ENCODE results near the gene ATG4B. TPM values are rescaled to one million over a fixed set of nuclear protein-coding genes. Genes with fewer than 3 reads are reported as not detected.

ATG4B gene
- polyA plus RNA-seq, 1 donor, result 79.8 TPM

DNA sequence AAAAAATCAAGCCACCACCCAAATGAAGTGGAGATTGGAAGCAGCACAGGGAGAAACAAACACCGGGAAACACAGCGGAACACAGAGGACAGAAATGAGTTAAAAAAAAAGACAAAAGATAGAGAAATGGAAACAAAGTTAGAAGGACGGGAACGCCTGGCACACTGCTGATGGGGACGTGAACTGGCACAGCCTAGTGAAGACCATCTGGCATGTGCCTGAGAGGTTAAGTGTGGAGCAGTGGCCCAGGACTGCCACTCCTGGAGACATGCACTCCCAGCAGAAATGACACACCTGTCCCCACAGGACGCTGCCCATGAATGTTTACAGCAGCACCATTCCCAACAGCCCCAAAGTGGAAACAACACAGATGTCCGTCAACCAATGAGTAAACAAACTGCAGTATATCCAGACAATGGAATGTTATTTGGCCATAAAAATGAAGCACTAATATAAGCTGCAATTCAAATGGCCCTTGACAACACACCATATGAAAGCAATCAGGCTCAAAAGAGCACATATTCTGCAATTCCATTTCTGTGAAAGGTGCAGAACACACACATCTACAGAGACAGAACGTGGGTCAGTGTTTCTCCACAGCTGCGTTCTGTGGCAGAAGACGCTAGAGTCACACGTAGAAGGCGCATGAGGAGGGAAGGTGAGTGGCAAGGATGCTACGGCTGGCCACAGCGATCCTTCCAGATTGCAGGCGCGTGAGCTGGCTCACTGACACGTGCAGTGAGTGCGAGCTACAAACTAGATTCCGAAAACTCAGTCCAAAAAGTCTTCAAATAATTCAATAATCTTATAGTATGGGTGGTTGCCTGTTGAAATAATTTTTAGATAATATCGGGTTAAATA is 25.1 kb upstream of the ATG4B start:
- 88% methylated on average over 3 of the region's 20 CpGs for WGBS (ENCODE audit: insufficient coverage, low lambda C conversion rate)
- no peak overlapping the region for H3K27ac ChIP-seq (ENCODE audit: low read length)

DNA sequence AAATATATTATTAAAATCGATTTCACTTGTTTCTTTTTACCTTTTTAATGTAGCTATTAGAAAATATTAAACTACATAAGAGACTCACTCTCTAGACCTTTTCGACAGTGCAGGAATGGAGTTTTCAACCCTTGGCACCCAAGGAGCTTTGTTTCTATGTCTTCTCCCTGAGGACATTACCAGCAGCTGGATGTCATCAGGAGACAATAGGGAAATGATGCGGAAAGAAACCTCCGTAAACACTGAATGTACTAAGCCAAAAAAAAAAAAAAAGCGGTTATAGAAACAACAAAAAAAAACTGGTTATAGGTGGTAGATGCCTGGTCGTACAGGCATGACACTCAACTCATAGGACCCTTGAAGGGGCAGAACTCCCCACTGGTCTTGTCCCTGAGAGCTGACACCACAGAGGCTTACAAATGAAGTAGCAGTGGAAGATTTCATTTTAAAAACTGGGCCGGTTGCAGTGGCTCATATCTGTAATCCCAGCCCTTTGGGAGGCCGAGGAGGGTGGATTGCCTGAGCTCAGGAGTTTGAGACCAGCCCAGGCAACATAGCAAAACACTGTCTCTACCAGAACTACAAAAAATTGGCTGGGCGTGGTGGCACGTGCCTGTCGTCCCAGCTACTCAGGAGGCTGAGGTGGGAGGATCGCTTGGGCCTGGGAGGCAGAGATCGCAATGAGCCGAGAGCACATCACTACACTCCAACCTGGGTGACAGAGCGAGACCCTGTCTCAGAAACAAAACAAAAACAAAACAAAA is 24.3 kb upstream of the ATG4B start:
- no peak overlapping the region for H3K27ac ChIP-seq (ENCODE audit: low read length)
- peaks cover 8% of the 10 kb centered on the region for H3K4me1 ChIP-seq (ENCODE audit: control insufficient read depth, insufficient read depth, low read length)
- 88% methylated on average over 1 of the region's 15 CpGs for WGBS (ENCODE audit: insufficient coverage, low lambda C conversion rate)

More for the DNA sequence above, 25.1 kb upstream of the ATG4B start:
- H3K4me3 ChIP-seq (ENCODE audit: low read length), result no peak overlapping the region
- peaks cover 8% of the 10 kb centered on the region for H3K4me1 ChIP-seq (ENCODE audit: control insufficient read depth, insufficient read depth, low read length)
- H3K27me3 ChIP-seq (ENCODE audit: control insufficient read depth, insufficient read depth, low read length), result no peaks in the 10 kb centered on the region
- H3K9me3 ChIP-seq (ENCODE audit: control insufficient read depth, low read depth, low read length), result no peaks in the 10 kb centered on the region
- H3K36me3 ChIP-seq (ENCODE audit: control insufficient read depth, insufficient read depth, low read length), result peaks cover 5% of the 10 kb centered on the region
- DNase-seq, result peak in 1 of 2 donors; percentile 8

DNA sequence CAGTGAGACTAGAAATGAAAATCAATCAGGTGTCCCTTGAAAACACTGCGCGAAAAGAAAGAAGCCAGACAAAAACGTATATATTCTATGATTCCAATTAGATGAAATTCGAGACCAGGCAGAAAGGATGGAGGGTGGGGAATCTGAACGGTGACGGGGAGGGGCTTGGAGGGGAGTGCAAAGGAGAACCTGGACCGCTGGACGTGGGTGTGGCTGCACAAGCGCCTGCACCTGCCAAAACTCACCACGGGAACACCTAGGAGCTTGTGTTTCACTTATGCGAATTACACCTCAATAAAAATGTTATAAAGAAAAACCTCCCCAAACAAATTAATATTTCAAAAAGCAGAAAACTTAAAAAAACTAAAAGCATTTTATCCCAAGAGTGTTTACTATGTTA is 22.5 kb upstream of the ATG4B start:
- Histone ChIP-seq H3K4me3 (ENCODE audit: low read length) (no peak overlapping the region), H3K27ac (ENCODE audit: low read length) (no peak overlapping the region), H3K27me3 (ENCODE audit: control insufficient read depth, insufficient read depth, low read length) (no peaks in the 10 kb centered on the region), H3K4me1 (ENCODE audit: control insufficient read depth, insufficient read depth, low read length) (peaks cover 8% of the 10 kb centered on the region), H3K36me3 (ENCODE audit: control insufficient read depth, insufficient read depth, low read length) (peaks cover 10% of the 10 kb centered on the region), H3K9me3 (ENCODE audit: control insufficient read depth, low read depth, low read length) (no peaks in the 10 kb centered on the region)
- no peak for DNase-seq
- 87% methylated on average over 3 of the region's 11 CpGs for WGBS (ENCODE audit: insufficient coverage, low lambda C conversion rate)

More for the DNA sequence above, 24.3 kb upstream of the ATG4B start:
- Histone ChIP-seq H3K4me3 (ENCODE audit: low read length) (no peak overlapping the region), H3K9me3 (ENCODE audit: control insufficient read depth, low read depth, low read length) (no peaks in the 10 kb centered on the region), H3K36me3 (ENCODE audit: control insufficient read depth, insufficient read depth, low read length) (peaks cover 2% of the 10 kb centered on the region), H3K27me3 (ENCODE audit: control insufficient read depth, insufficient read depth, low read length) (no peaks in the 10 kb centered on the region)
- DNase-seq, result no peak

DNA sequence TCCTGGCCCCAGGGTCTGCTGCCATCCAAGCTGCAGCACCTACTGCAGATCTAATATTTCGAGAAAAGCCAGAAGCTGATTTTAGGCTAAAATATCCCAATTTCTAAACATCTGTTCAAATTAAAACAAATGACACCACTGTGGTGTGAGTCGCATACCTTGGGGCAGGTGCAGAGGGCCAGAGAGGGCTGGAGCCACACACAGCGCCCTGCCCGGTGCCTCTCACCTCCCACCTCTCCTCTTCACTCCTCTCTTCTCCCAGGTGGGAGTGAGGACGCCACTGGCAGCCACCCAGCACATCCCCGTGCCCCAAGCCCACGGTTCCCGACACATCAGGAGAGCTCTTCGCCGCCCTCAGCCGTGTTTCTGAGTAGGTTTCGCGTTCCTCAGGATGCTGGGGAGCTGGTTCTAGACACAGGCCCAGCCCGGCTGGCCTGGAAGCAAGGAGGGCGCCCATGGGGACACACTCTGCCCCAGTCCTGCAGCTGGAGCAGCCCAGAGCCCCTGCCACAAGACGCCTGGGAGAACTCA is 21.9 kb upstream of the ATG4B start:
- Histone ChIP-seq H3K9me3 (ENCODE audit: control insufficient read depth, low read depth, low read length) (no peaks in the 10 kb centered on the region), H3K4me3 (ENCODE audit: low read length) (no peak overlapping the region), H3K4me1 (ENCODE audit: control insufficient read depth, insufficient read depth, low read length) (peaks cover 5% of the 10 kb centered on the region), H3K27me3 (ENCODE audit: control insufficient read depth, insufficient read depth, low read length) (no peaks in the 10 kb centered on the region), H3K36me3 (ENCODE audit: control insufficient read depth, insufficient read depth, low read length) (peaks cover 10% of the 10 kb centered on the region), H3K27ac (ENCODE audit: low read length) (no peak overlapping the region)
- no peak for DNase-seq
- no CpG with 5 or more reads among the region's 16 CpGs for WGBS (ENCODE audit: insufficient coverage, low lambda C conversion rate)

DNA sequence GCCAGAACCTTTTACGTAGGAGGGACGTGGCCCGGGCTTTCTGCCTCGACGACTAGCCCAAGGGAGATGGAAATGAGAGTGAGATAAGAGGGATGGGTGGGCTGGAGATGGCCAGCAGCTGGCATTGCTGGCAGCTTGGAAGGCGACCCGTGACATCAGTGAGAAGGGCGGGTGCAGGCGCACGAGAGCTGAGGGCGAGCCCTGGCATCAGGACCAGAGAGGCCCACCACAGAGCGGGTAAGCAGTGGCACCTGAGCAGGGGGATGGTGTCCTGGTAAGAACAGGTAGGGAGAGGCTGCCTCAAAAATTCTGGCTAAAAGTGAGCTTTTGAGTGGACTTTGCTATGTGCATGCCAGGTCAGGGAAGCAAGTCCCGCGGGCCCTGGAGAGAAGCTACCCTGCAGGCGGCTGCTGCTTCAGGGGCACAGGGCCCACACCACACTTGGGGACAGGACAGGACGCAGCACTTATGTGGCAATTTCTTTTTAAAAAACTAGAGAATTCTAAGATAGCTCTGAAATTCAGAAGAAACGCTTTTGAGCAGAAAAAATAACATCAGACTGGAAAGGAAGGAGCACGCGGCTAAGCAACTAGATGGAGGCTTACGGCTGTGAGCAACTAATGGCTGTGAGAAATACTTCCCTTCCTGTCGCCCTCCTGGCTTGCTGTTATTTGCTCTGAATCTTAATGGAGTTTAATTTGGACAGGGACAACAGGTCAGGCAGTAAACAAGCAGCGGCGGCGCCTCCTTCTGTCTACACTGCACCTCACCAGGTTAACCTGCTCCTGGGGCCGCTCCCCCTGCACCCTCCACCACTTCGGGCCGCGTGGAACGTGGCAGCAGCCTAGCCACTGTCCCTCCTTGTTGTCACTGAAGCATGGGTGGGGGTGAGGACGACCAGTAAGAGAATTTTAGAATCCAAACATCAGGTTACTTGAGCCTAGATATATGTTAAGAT is 21.0 kb upstream of the ATG4B start:
- WGBS (ENCODE audit: insufficient coverage, low lambda C conversion rate), result 93% methylated on average over 3 of the region's 30 CpGs
- Histone ChIP-seq H3K27ac (ENCODE audit: low read length) (no peak overlapping the region), H3K4me3 (ENCODE audit: low read length) (peak overlapping the region; percentile 42)

DNA sequence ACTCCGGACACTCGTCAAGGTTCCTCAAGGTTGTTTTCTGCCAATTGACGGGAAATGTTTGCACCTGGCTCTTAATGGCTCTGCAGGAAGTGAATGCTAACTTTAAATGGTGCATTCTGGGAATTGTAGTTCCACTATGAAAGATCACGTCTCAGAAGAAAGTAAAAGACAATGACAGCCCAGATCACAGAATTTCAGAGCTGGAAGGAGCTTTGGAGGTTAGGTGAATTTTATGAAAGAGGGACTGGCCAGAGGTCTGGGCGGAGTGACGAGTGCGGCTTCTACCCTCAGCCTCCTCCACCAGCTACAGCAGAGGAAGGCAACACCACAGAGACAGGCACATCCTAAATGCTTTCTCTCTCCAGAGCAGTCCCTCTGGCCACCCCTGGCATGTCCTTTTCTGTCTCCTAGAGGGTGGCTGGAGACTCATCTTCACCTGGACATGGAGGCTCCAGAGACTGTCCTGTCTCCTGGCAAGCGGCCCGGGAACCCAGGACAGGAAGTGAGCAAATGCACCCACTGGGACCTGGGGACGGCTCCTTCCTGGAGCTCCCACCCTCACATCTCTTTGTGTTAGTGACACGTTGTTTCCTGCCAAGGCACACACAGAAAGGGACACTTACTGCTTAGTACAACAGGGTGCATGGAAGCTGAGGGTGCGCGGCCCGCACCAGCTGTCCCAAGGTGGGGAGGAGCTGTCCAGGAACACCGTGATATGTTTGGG is 19.9 kb upstream of the ATG4B start:
- no CpG with 5 or more reads among the region's 15 CpGs for WGBS (ENCODE audit: insufficient coverage, low lambda C conversion rate)
- no peaks in the 10 kb centered on the region for H3K27me3 ChIP-seq (ENCODE audit: control insufficient read depth, insufficient read depth, low read length)
- peaks cover 10% of the 10 kb centered on the region for H3K36me3 ChIP-seq (ENCODE audit: control insufficient read depth, insufficient read depth, low read length)
- H3K4me3 ChIP-seq (ENCODE audit: low read length), result peak overlapping the region; percentile 42
- no peaks in the 10 kb centered on the region for H3K9me3 ChIP-seq (ENCODE audit: control insufficient read depth, low read depth, low read length)
- no peak overlapping the region for H3K27ac ChIP-seq (ENCODE audit: low read length)
- DNase-seq, result peak in 1 of 2 donors; percentile 54
- H3K4me1 ChIP-seq (ENCODE audit: control insufficient read depth, insufficient read depth, low read length), result no peaks in the 10 kb centered on the region

More for the DNA sequence above, 21.0 kb upstream of the ATG4B start:
- DNase-seq, result no peak
- Histone ChIP-seq H3K27me3 (ENCODE audit: control insufficient read depth, insufficient read depth, low read length) (no peaks in the 10 kb centered on the region), H3K36me3 (ENCODE audit: control insufficient read depth, insufficient read depth, low read length) (peaks cover 10% of the 10 kb centered on the region), H3K9me3 (ENCODE audit: control insufficient read depth, low read depth, low read length) (no peaks in the 10 kb centered on the region), H3K4me1 (ENCODE audit: control insufficient read depth, insufficient read depth, low read length) (no peaks in the 10 kb centered on the region)

DNA sequence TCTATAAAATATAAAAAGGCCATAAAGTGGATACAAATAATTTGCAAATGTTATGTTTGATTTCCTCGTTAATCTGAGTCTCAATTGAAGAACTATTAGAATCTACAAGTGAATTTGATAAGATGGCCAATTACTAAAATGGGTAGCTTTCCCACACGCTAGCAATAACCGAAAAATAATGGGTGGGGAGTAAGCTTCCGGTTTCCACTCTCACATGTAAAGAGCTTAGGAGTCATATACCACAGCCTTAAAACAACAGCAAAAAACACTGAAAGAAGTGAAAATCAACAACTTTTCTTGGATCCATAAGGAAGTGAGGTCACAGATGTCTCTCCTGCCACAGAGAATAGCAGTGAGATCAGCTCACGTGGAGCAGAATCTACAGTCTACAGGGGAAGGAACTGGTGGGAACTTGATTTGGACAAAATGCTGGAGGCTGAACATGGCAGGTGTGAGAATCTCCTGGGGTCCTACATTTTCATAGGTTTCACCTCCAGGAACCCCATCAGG is 19.1 kb upstream of the ATG4B start:
- no peaks in the 10 kb centered on the region for H3K27me3 ChIP-seq (ENCODE audit: control insufficient read depth, insufficient read depth, low read length)
- H3K27ac ChIP-seq (ENCODE audit: low read length), result no peak overlapping the region
- no peaks in the 10 kb centered on the region for H3K9me3 ChIP-seq (ENCODE audit: control insufficient read depth, low read depth, low read length)
- H3K4me3 ChIP-seq (ENCODE audit: low read length), result no peak overlapping the region
- DNase-seq, result no peak
- 100% methylated on average over 2 of the region's 5 CpGs for WGBS (ENCODE audit: insufficient coverage, low lambda C conversion rate)
- peaks cover 10% of the 10 kb centered on the region for H3K36me3 ChIP-seq (ENCODE audit: control insufficient read depth, insufficient read depth, low read length)
- H3K4me1 ChIP-seq (ENCODE audit: control insufficient read depth, insufficient read depth, low read length), result no peaks in the 10 kb centered on the region

DNA sequence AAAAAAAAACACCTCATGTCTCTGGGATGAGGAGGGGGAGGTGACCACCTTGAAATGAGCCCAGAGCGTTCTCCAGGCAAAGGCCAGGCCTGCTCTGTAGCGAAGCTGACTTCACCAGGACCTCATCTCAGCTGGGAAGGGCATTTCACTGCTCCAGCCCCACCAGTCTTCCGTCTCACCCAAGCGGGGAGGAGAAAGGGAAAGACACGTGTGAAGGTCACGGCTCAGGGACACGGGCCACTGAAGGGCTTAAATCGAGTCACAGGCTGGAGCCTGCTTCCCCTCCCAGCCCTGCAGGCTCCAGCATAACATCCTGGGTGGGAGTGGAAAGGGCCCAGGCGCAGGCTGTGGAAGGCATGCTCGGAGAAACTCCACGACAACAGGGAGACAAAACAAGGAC is 18.7 kb upstream of the ATG4B start:
- no peaks in the 10 kb centered on the region for H3K9me3 ChIP-seq (ENCODE audit: control insufficient read depth, low read depth, low read length)
- no peak overlapping the region for H3K4me3 ChIP-seq (ENCODE audit: low read length)
- WGBS (ENCODE audit: insufficient coverage, low lambda C conversion rate), result no CpG with 5 or more reads among the region's 11 CpGs
- H3K36me3 ChIP-seq (ENCODE audit: control insufficient read depth, insufficient read depth, low read length), result peaks cover 12% of the 10 kb centered on the region
- no peaks in the 10 kb centered on the region for H3K4me1 ChIP-seq (ENCODE audit: control insufficient read depth, insufficient read depth, low read length)
- no peak for DNase-seq
- H3K27me3 ChIP-seq (ENCODE audit: control insufficient read depth, insufficient read depth, low read length), result no peaks in the 10 kb centered on the region
- H3K27ac ChIP-seq (ENCODE audit: low read length), result no peak overlapping the region

DNA sequence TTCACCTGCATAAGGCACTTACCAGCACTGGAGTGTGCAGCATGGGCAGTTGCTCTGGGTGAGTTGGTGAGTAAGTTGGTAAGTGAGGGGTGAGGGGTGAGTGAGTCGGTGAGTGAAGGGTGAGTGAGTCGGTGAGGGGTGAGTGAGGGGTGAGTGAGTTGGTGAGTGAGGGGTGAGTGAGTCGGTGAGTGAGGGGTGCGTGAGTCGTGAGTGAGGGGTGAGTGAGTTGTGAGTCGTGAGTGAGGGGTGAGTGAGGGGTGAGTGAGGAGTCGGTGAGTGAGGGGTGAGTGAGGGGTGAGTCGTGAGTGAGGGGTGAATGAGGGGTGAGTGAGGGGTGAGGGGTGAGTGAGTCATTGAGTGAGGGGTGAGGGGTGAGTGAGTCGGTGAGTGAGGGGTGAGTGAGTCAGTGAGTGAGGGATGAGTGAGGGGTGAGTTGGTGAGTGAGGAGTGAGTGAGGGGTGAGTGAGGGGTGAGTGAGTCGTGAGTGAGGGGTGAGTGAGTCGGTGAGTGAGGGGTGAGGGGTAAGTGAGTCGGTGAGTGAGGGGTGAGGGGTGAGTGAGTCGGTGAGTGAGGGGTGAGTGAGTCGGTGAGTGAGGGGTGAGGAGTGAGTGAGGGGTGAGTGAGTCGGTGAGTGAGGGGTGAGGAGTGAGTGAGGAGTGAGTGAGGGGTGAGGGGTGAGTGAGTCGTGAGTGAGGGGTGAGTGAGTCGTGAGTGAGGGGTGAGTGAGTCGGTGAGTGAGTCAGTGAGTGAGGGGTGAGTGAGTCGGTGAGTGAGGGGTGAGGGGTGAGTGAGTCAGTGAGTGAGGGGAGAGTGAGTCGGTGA is 17.7 kb upstream of the ATG4B start:
- no peaks in the 10 kb centered on the region for H3K9me3 ChIP-seq (ENCODE audit: control insufficient read depth, low read depth, low read length)
- H3K36me3 ChIP-seq (ENCODE audit: control insufficient read depth, insufficient read depth, low read length), result peaks cover 16% of the 10 kb centered on the region
- H3K4me1 ChIP-seq (ENCODE audit: control insufficient read depth, insufficient read depth, low read length), result no peaks in the 10 kb centered on the region
- no peak overlapping the region for H3K27ac ChIP-seq (ENCODE audit: low read length)
- WGBS (ENCODE audit: insufficient coverage, low lambda C conversion rate), result 100% methylated on average over 5 of the region's 20 CpGs
- H3K27me3 ChIP-seq (ENCODE audit: control insufficient read depth, insufficient read depth, low read length), result no peaks in the 10 kb centered on the region
- no peak overlapping the region for H3K4me3 ChIP-seq (ENCODE audit: low read length)
- DNase-seq, result no peak
